ENCODE measurements around the gene PLEKHA6. TPM values are rescaled to one million over a fixed set of nuclear protein-coding genes. Genes with fewer than 3 reads are reported as not detected.
"Not testable (repeated sequence)": the region's sequence is repeated elsewhere in the genome, so short reads cannot be mapped to it uniquely, and the experiment has no call there.

PLEKHA6 gene
- total RNA-seq, 2 experiments from 2014 or later, result 0.23 to 0.25 TPM

- ChIA-PET POLR2A (no interaction called here), CTCF (interaction anchor here (1.0 to 1.4 kb wide), 2 partner anchors 97 to 104 kb away, joined by 3 to 4 read pairs; no protein-coding TSS in a partner anchor)
Measured at GRCh38 chr1:204259782-204260181, 99.9 kb downstream of the PLEKHA6 start.

GRCh38 chr1:204259196-204259595 is 100.5 kb downstream of the PLEKHA6 start:
- POLR2A ChIA-PET, result no interaction called here
- CTCF ChIA-PET, result interaction anchor here (1.0 to 3.2 kb wide), 4 partner anchors 8 to 104 kb away, joined by 3 to 18 read pairs (median 4); partner anchors contain the start of gene PLEKHA6

GRCh38 chr1:204258213-204259115 is 101.3 kb downstream of the PLEKHA6 start:
- CTCF ChIA-PET, result interaction anchor here (0.9 to 3.2 kb wide), 7 partner anchors 9 to 105 kb away, joined by 3 to 18 read pairs (median 4); partner anchors contain the start of gene PLEKHA6
- POLR2A ChIA-PET, result no interaction called here

GRCh38 chr1:204257446-204257845 is 102.3 kb downstream of the PLEKHA6 start:
- ChIA-PET CTCF (interaction anchor here (0.7 to 3.2 kb wide), 4 partner anchors 10 to 106 kb away, joined by 3 to 18 read pairs (median 4); no protein-coding TSS in a partner anchor), POLR2A (no interaction called here)

- ChIA-PET CTCF (interaction anchor here (3.2 kb wide), 1 partner anchor 107 kb away, joined by 18 read pairs; no protein-coding TSS in a partner anchor), POLR2A (no interaction called here)
Measured at GRCh38 chr1:204256531-204256930, 103.2 kb downstream of the PLEKHA6 start.

- ChIA-PET CTCF (interaction anchor here (3.2 kb wide), 1 partner anchor 107 kb away, joined by 18 read pairs; no protein-coding TSS in a partner anchor), POLR2A (no interaction called here)
Measured at GRCh38 chr1:204255966-204256365, 103.8 kb downstream of the PLEKHA6 start.

GRCh38 chr1:204255225-204255624 is 104.5 kb downstream of the PLEKHA6 start:
- CTCF ChIA-PET, result interaction anchor here (1.5 kb wide), 1 partner anchor 108 kb away, joined by 4 read pairs; no protein-coding TSS in a partner anchor
- POLR2A ChIA-PET, result no interaction called here

GRCh38 chr1:204254031-204254661 is 105.6 kb downstream of the PLEKHA6 start:
- POLR2A ChIA-PET, result no interaction called here

GRCh38 chr1:204251926-204252689 is 107.6 kb downstream of the PLEKHA6 start:
- ChIA-PET CTCF (no interaction called here), POLR2A (no interaction called here)

More at GRCh38 chr1:204254031-204254661, 105.6 kb downstream of the PLEKHA6 start:
- CTCF ChIA-PET, result interaction anchor here (1.5 kb wide), 1 partner anchor 109 kb away, joined by 4 read pairs; no protein-coding TSS in a partner anchor

- CTCF ChIA-PET, result no interaction called here
- POLR2A ChIA-PET, result no interaction called here
Measured at GRCh38 chr1:204251286-204251685, 108.4 kb downstream of the PLEKHA6 start.

- ChIA-PET POLR2A (no interaction called here), CTCF (no interaction called here)
Measured at GRCh38 chr1:204250428-204251030, 109.2 kb downstream of the PLEKHA6 start.

GRCh38 chr1:204249736-204250427 is 109.8 kb downstream of the PLEKHA6 start:
- ChIA-PET POLR2A (no interaction called here), CTCF (no interaction called here)

GRCh38 chr1:204248954-204249353 is 110.8 kb downstream of the PLEKHA6 start:
- POLR2A ChIA-PET, result no interaction called here
- CTCF ChIA-PET, result interaction anchor here (1.1 to 1.4 kb wide), 2 partner anchors 87 to 115 kb away, joined by 3 to 4 read pairs; no protein-coding TSS in a partner anchor

- ChIA-PET CTCF (no interaction called here), POLR2A (no interaction called here)
Measured at GRCh38 chr1:204246876-204247275, 112.9 kb downstream of the PLEKHA6 start.

GRCh38 chr1:204242920-204243319 is 116.8 kb downstream of the PLEKHA6 start:
- ChIA-PET POLR2A (interaction anchor here (0.6 to 1.1 kb wide), 2 partner anchors 33 to 423 kb away, joined by 3 to 6 read pairs; no protein-coding TSS in a partner anchor), CTCF (no interaction called here)

- ChIA-PET CTCF (no interaction called here), POLR2A (interaction anchor here (1.1 kb wide), 1 partner anchor 32 kb away, joined by 3 read pairs; no protein-coding TSS in a partner anchor)
Measured at GRCh38 chr1:204241914-204242313, 117.8 kb downstream of the PLEKHA6 start.

- POLR2A ChIA-PET, result no interaction called here
- CTCF ChIA-PET, result no interaction called here
Measured at GRCh38 chr1:204241050-204241449, 118.7 kb downstream of the PLEKHA6 start.

GRCh38 chr1:204240233-204240632 is 119.5 kb downstream of the PLEKHA6 start:
- ChIA-PET CTCF (no interaction called here), POLR2A (no interaction called here)

GRCh38 chr1:204239401-204239800 is 120.3 kb downstream of the PLEKHA6 start:
- POLR2A ChIA-PET, CTCF ChIA-PET: not testable (repeated sequence)

Data from activated CD8-positive, alpha-beta memory T cell treated with anti-CD3 and anti-CD28 coated beads for 36 hours (primary cell).